H9 (cell line): ENCODE data around the gene TIMM17A. TPM values are rescaled to one million over a fixed set of nuclear protein-coding genes. Genes with fewer than 3 reads are reported as not detected.

Source experiments
- DNase-seq: peaks from one replicate; pipeline ENCODE4 v3.0.0-alpha.2; 2017
- H2AFZ ChIP-seq: one replicate; pipeline ENCODE4 v1.6.1; 2013; ENCODE audit warnings: mild to moderate bottlenecking, low read length, control low read depth, moderate library complexity
- H2AK5ac ChIP-seq: 2 replicates; pipeline ENCODE4 v1.6.1; 2013; ENCODE audit warnings: low read length, control low read depth, mixed read lengths; ENCODE audit not compliant: insufficient read length
- H2BK120ac ChIP-seq: one replicate; pipeline ENCODE4 v1.6.1; 2013; ENCODE audit warnings: low read depth, mild to moderate bottlenecking, low read length, control low read depth, inconsistent platforms; ENCODE audit not compliant: poor library complexity, severe bottlenecking
- H2BK12ac ChIP-seq: 2 replicates; pipeline ENCODE4 v1.6.1; 2013; ENCODE audit warnings: low read length, control low read depth, mixed read lengths, low read depth; ENCODE audit not compliant: insufficient read length
- H2BK15ac ChIP-seq: 2 replicates; pipeline ENCODE4 v1.6.1; 2013; ENCODE audit warnings: low read depth, low read length, control low read depth
- H2BK20ac ChIP-seq: one replicate; pipeline ENCODE4 v1.6.1; 2013; ENCODE audit warnings: low read depth, mild to moderate bottlenecking, low read length, control low read depth, inconsistent platforms; ENCODE audit not compliant: poor library complexity, severe bottlenecking
- H2BK5ac ChIP-seq: 2 replicates; pipeline ENCODE4 v1.6.1; 2013; ENCODE audit warnings: low read length, control low read depth, mixed read lengths; ENCODE audit not compliant: insufficient read length
- H3K14ac ChIP-seq: 2 replicates; pipeline ENCODE4 v1.6.1; 2013; ENCODE audit warnings: low read length, control low read depth; ENCODE audit not compliant: insufficient read depth
- H3K18ac ChIP-seq: 2 replicates; pipeline ENCODE4 v1.6.1; 2013; ENCODE audit warnings: low read depth, mild to moderate bottlenecking, mixed read lengths, low read length, control low read depth; ENCODE audit not compliant: insufficient read length
- H3K23ac ChIP-seq: 2 replicates; pipeline ENCODE4 v1.6.1; 2013; ENCODE audit warnings: low read length, control low read depth, mixed read lengths, low read depth; ENCODE audit not compliant: insufficient read length
- H3K23me2 ChIP-seq: 2 replicates; pipeline ENCODE4 v1.6.1; 2013; ENCODE audit warnings: low read depth, mild to moderate bottlenecking, mixed read lengths, low read length, control low read depth; ENCODE audit not compliant: insufficient read length, poor library complexity, severe bottlenecking
- H3K27ac ChIP-seq: 2 replicates; pipeline ENCODE4 v1.5.1; 2013; ENCODE audit warnings: low read length, control low read depth, mixed read lengths, low read depth; ENCODE audit not compliant: insufficient read length
- H3K27me3 ChIP-seq: 2 replicates; pipeline ENCODE4 v1.6.1; 2013; ENCODE audit warnings: low read length, control low read depth, inconsistent platforms; ENCODE audit not compliant: insufficient read depth
- H3K4ac ChIP-seq: 2 replicates; pipeline ENCODE4 v1.6.1; 2013; ENCODE audit warnings: low read depth, mild to moderate bottlenecking, control low read depth, inconsistent platforms, low read length, moderate library complexity
- H3K4me1 ChIP-seq: 2 replicates; pipeline ENCODE4 v1.6.1; 2013; ENCODE audit warnings: low read length, control low read depth, inconsistent platforms; ENCODE audit not compliant: insufficient read depth
- H3K4me2 ChIP-seq: 2 replicates; pipeline ENCODE4 v1.6.1; 2013; ENCODE audit warnings: low read length, control low read depth, mixed read lengths; ENCODE audit not compliant: insufficient read length, insufficient read depth
- H3K56ac ChIP-seq: 2 replicates; pipeline ENCODE4 v1.6.1; 2013; ENCODE audit warnings: low read depth, mild to moderate bottlenecking, mixed read lengths, low read length, control low read depth; ENCODE audit not compliant: insufficient read length
- H3K79me1 ChIP-seq: 2 replicates; pipeline ENCODE4 v1.6.1; 2013; ENCODE audit warnings: low read depth, mild to moderate bottlenecking, moderate library complexity, low read length, control low read depth, inconsistent platforms; ENCODE audit not compliant: insufficient read depth, poor library complexity, severe bottlenecking
- H3K79me2 ChIP-seq: 2 replicates; pipeline ENCODE4 v1.6.1; 2013; ENCODE audit warnings: low read length, control low read depth, inconsistent platforms; ENCODE audit not compliant: insufficient read depth
- H3K9ac ChIP-seq: 2 replicates; pipeline ENCODE4 v1.6.1; 2013; ENCODE audit warnings: low read length, control low read depth, mixed read lengths; ENCODE audit not compliant: insufficient read length; ENCODE audit errors: extremely low read depth
- H3K9me3 ChIP-seq: one replicate; pipeline ENCODE4 v1.6.1; 2013; ENCODE audit warnings: low read depth, low read length, inconsistent platforms; ENCODE audit not compliant: control insufficient read depth
- H3T11ph ChIP-seq: one replicate; pipeline ENCODE4 v1.6.1; 2013; ENCODE audit warnings: mild to moderate bottlenecking, low read length, control low read depth, inconsistent platforms
- H4K20me1 ChIP-seq: one replicate; pipeline ENCODE4 v1.6.1; 2013; ENCODE audit not compliant: control insufficient read depth, insufficient read length, insufficient read depth
- H4K5ac ChIP-seq: 2 replicates; pipeline ENCODE4 v1.6.1; 2013; ENCODE audit warnings: low read depth, mild to moderate bottlenecking, mixed read lengths, low read length, control low read depth; ENCODE audit not compliant: insufficient read length
- H4K8ac ChIP-seq: replicated peaks from 2 replicates; pipeline ENCODE4 v1.6.1; 2013; ENCODE audit warnings: low read length, control low read depth, mixed read lengths, low read depth; ENCODE audit not compliant: insufficient read length
- H4K91ac ChIP-seq: 2 replicates; pipeline ENCODE4 v1.6.1; 2013; ENCODE audit warnings: low read depth, mild to moderate bottlenecking, moderate library complexity, mixed read lengths, low read length, control low read depth; ENCODE audit not compliant: insufficient read length
- H3K27ac Mint-ChIP-seq, 3 experiments: 2 replicates in 2 of 3; 3 replicates in 1 of 3; pipeline ENCODE4 v1.8.0; 2020 to 2021; ENCODE audit warnings: mixed read lengths in 3 of 3, mild to moderate bottlenecking in 1 of 3, moderate library complexity in 1 of 3
- H3K27me3 Mint-ChIP-seq: 2 replicates; pipeline ENCODE4 v1.8.0; 2021; ENCODE audit warnings: low read depth, mild to moderate bottlenecking, moderate library complexity, mixed read lengths
- H3K36me3 Mint-ChIP-seq, 3 experiments: 2 replicates in 2 of 3; 3 replicates in 1 of 3; pipeline ENCODE4 v1.8.0; 2020 to 2021; ENCODE audit warnings: low read depth in 3 of 3, mixed read lengths in 3 of 3; ENCODE audit not compliant: insufficient read depth in 1 of 3
- H3K4me1 Mint-ChIP-seq, 2 experiments: 2 replicates each; pipeline ENCODE4 v1.8.0; 2020; ENCODE audit warnings: mixed read lengths in 2 of 2
- H3K4me3 Mint-ChIP-seq, 2 experiments: 2 replicates in 1 of 2; 3 replicates in 1 of 2; pipeline ENCODE4 v1.8.0; 2020 to 2021; ENCODE audit warnings: mild to moderate bottlenecking in 2 of 2, mixed read lengths in 2 of 2, moderate library complexity in 1 of 2
- H3K9me3 Mint-ChIP-seq, 2 experiments: 2 replicates in 1 of 2; 3 replicates in 1 of 2; pipeline ENCODE4 v1.8.0; 2020; ENCODE audit warnings: mild to moderate bottlenecking in 2 of 2, mixed read lengths in 2 of 2, moderate library complexity in 1 of 2
- WGBS: extraction: QIAGEN DNeasy Blood & Tissue Kit; methylation state at CpG from one replicate; pipeline ENCODE4 v1.1.7; 2013; ENCODE audit warnings: missing lambda C conversion rate, low lambda C conversion rate, mixed read lengths; ENCODE audit not compliant: insufficient read length; ENCODE audit errors: extremely low coverage; 5-methylcytosine and 5-hydroxymethylcytosine counted together
- total RNA-seq: library from RNA; stranded (reverse); gene quantifications from 2 replicates; pipeline ENCODE4 v1.2.1, GENCODE V29; 2021
- TF ChIP-seq, protein P1 (sequence below): fragments of 200-600 bp; sonication (generic); conservative IDR thresholded peaks from 3 replicates; pipeline ENCODE4 v1.8.0; 2021; ENCODE audit warnings: antibody characterized with exemption, mild to moderate bottlenecking

TIMM17A gene
- total RNA-seq, 1 experiment from 2014 or later = 60.9 TPM

DNA sequence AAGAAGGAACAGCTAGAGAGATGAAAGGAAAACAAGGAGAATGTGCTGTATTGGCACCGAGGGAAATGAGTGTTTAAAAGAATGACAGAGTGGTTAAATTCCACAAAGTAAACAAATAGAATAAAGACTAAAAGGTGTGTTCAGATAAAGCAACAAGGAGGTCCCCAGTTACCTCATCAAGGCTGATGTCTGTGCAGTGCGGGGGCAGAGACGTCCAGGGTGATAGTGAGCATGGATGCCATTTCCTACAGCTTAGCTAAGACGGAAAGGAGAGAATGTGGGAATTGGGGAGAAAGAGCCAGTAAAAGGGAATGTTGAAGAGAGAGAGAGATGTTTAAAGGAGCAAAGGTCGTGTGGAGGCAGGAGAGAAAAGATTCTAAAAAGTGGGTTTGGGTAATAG, 24.5 kb upstream of the TIMM17A start:
- H3K4me1 Mint-ChIP-seq = no peaks in the 10 kb centered on the region
- H4K20me1 ChIP-seq = no peaks in the 10 kb centered on the region

More for the DNA sequence above, 24.5 kb upstream of the TIMM17A start:
- Histone ChIP-seq H3K14ac (no peak overlapping the region), H3K4me2 (no peak overlapping the region), H2BK120ac (no peak overlapping the region), H3K4me1 (no peaks in the 10 kb centered on the region), H3K79me2 (no peaks in the 10 kb centered on the region), H3K9ac (no peak overlapping the region), H3K79me1 (no peaks in the 10 kb centered on the region), H2BK15ac (no peak overlapping the region), H3K9me3 (no peaks in the 10 kb centered on the region), H3K23me2 (no peaks in the 10 kb centered on the region), H3K56ac (no peak overlapping the region), H4K8ac (no peak overlapping the region), H3K27ac (no peak overlapping the region), H3T11ph (no peak overlapping the region), H2BK12ac (no peak overlapping the region), H2AFZ (no peak overlapping the region), H2BK5ac (no peak overlapping the region), H3K18ac (no peak overlapping the region), H4K91ac (no peak overlapping the region), H2BK20ac (no peak overlapping the region), H2AK5ac (no peak overlapping the region), H4K5ac (no peak overlapping the region), H3K27me3 (no peaks in the 10 kb centered on the region), H3K4ac (no peak overlapping the region), H3K23ac (no peak overlapping the region)
- Mint-ChIP-seq H3K27me3 (peaks cover 2% of the 10 kb centered on the region; the same call in 1 of the 2 replicates), H3K9me3 (no peaks in the 10 kb centered on the region), H3K4me3 (no peak overlapping the region), H3K36me3 (no peaks in the 10 kb centered on the region), H3K27ac (no peak overlapping the region)
- DNase-seq = no peak
- no CpG with 5 or more reads among the region's 5 CpGs for WGBS
- TF ChIP-seq, protein P1, sequence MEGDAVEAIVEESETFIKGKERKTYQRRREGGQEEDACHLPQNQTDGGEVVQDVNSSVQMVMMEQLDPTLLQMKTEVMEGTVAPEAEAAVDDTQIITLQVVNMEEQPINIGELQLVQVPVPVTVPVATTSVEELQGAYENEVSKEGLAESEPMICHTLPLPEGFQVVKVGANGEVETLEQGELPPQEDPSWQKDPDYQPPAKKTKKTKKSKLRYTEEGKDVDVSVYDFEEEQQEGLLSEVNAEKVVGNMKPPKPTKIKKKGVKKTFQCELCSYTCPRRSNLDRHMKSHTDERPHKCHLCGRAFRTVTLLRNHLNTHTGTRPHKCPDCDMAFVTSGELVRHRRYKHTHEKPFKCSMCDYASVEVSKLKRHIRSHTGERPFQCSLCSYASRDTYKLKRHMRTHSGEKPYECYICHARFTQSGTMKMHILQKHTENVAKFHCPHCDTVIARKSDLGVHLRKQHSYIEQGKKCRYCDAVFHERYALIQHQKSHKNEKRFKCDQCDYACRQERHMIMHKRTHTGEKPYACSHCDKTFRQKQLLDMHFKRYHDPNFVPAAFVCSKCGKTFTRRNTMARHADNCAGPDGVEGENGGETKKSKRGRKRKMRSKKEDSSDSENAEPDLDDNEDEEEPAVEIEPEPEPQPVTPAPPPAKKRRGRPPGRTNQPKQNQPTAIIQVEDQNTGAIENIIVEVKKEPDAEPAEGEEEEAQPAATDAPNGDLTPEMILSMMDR = no peak
